GM21360 (cell line): Measurements from ENCODE around the gene SDHA.
"Not testable (repeated sequence)": the region's sequence is repeated elsewhere in the genome, so short reads cannot be mapped to it uniquely, and the experiment has no call there.

ENCODE experiments used
- ATAC-seq: cut with Tn5 transposase; IDR thresholded peaks from one replicate; pipeline ENCODE4 v1.9.1; 2021; ENCODE audit warnings: mild to moderate bottlenecking, moderate library complexity; ENCODE audit not compliant: unreplicated experiment

Gene SDHA

GRCh38 chr5:196350-196749, 21.8 kb upstream of the SDHA start:
- no peak for ATAC-seq

GRCh38 chr5:197031-197430, 21.1 kb upstream of the SDHA start:
- ATAC-seq, result not testable (repeated sequence)

- ATAC-seq, result no peak
These were observed 20.1 kb upstream of the SDHA start for GRCh38 chr5:197892-198489.

GRCh38 chr5:198516-199196, 19.5 kb upstream of the SDHA start:
- ATAC-seq, result no peak

GRCh38 chr5:199197-199949, 18.7 kb upstream of the SDHA start:
- no peak for ATAC-seq

DNA sequence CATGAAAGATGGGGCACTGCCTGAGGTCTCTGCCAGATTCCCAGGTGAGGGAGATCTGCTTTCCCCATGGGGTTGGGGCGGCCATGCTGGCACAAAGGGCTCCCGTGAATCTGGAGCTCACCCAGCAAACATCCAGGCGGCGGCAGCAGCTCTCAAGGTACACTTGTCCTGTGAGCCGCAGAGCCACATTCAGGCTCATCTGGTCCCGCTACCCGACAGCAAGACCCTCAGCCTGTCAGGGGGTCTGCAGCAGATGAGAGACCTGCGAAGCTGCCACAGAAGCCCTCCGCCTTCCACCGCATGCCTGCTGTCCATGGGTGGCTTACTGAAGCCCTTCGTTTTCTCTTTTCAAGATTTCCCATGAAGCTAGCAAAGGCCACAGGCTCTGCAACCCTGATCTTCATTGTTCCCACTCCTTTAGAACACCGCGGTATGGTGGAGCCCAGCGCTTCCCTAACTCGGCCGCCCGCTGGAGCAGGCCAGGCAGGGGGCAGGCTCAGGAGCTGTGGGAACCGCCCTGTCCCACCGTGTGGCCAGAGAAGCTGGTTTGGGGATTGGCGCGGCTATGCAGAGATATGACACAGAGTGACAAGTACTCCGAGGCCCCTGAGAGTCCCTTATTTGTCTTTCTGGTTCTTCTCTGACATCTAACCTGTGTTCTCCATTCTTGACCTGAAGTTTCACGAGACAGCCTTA, 18.0 kb upstream of the SDHA start:
- no peak for ATAC-seq

DNA sequence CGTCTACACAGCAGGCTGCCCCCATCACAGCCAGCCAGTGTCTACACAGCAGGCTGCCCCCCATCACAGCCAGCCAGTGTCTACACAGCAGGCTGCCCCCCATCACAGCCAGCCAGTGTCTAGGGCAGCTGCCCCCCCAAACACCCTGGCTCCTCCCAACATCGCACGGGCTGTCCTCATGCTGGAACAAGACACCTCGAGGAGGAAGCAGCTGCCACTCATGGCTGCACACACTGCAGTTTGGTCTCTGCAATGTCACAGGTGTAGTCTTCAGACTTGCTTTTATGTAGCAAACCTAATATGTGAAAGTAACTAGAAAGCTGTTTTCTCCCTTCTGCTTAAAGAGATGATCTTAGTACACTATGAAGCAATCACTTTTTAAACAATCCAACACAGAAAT, 17.1 kb upstream of the SDHA start:
- no peak for ATAC-seq

GRCh38 chr5:201672-202071, 16.4 kb upstream of the SDHA start:
- no peak for ATAC-seq

GRCh38 chr5:203246-203930, 14.7 kb upstream of the SDHA start:
- ATAC-seq, result no peak

- no peak for ATAC-seq
These were observed 14.1 kb upstream of the SDHA start for GRCh38 chr5:204001-204400.

GRCh38 chr5:204462-204861, 13.7 kb upstream of the SDHA start:
- ATAC-seq, result no peak

- no peak for ATAC-seq
These were observed 13.0 kb upstream of the SDHA start for GRCh38 chr5:204966-205670.

- ATAC-seq, result no peak
These were observed 11.7 kb upstream of the SDHA start for GRCh38 chr5:206406-206805.

- no peak for ATAC-seq
These were observed 11.1 kb upstream of the SDHA start for GRCh38 chr5:206927-207536.

GRCh38 chr5:207599-207998, 10.5 kb upstream of the SDHA start:
- no peak for ATAC-seq

DNA sequence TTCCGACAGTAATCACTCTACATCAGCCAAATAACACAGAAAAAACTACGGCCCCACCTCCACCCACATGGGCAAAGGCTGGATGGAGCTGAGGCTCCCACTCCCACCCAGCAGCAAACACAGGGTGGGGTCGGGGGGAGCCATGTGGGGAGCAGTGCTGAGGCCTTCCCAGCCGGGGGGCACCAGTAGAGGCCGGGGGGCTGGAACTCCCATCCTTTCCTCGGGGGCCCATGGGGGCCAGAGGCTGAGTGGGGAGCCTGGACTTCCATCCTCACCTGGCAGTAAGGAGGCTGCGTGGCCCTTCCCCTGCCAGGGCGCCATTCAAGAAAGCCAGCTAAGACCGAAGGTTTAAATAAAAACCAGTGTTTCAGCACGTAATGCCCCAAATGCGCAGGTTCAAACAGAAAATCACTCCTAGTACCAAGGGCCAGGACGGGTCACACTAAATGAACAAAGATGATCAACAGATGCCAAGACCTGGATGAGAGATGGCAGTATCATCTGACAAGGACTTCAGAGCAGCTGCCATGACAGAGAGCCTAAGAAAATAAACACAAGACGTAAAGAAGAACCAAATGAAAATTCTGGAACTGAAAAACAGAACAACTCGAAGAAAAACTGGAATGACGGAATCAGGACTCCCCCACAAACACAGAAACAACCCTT, 9.5 kb upstream of the SDHA start:
- ATAC-seq, result no peak

DNA sequence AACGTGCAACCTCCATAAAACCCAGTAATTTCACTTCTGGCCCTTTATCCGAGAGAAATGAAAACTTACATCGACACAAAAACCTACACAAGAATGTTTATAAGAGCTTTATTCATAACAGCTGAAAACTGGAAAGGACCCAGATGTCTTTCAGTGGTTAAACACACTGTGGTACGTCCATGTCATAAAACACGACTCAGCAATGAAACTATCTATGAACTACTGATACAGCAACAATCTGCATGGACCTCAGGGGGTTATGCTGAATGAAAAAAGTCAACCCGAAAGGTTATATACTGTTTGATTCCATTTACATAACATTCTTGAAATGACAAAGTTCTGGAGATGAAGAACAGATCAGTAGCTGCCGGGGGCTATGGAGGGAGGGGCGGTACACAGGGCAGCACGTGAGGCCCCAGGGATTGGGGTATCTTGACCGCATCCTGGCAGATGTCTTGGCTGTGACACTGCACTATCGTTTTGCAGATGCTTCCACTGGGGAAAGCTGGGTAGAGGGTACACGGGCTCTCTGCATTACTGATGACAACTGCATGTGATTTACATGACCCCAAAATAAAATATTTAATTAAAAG, 4.2 kb upstream of the SDHA start:
- no peak for ATAC-seq

- not testable (repeated sequence) for ATAC-seq
These were observed 2.9 kb upstream of the SDHA start for GRCh38 chr5:215256-215655.

DNA sequence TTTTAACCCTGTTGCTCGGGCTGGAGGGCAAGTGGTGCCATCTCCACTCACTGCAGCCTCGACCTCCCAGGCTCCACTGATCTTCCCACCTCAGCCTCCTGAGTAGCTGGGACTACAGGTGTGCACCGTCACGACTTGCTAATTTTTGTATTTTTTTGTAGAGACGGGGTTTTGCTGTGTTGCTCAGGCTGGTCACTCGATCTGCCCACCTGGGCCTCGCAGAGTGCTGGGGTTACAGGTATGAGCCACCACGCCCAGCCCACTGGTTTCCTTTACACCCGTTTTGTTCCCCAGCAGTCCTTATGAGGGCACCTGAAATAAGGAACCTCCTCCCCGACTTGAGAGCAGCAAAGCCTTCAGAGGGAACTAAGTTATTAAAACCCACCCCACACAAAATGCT, 2.0 kb upstream of the SDHA start:
- ATAC-seq, result not testable (repeated sequence)
